Renal pelvis (tissue), 4 donors: ENCODE measurements around the gene ST6GALNAC3. TPM values are rescaled to one million over a fixed set of nuclear protein-coding genes. Genes with fewer than 3 reads are reported as not detected.

ENCODE experiments used
- DNase-seq: peaks from one replicate; pipeline ENCODE4 v3.0.0-alpha.2; 2013
- polyA plus RNA-seq, 3 donors: library from polyadenylated mRNA; unstranded; fragments of 120-200 nt; gene quantifications; one replicate each; pipeline ENCODE4 v1.2.1, GENCODE V29; 2013; ENCODE audit not compliant: insufficient read length in 3 of 3

ST6GALNAC3 gene
- polyA plus RNA-seq, 3 donors, result 81.7 to 82.8 (median 81.9) TPM

DNA sequence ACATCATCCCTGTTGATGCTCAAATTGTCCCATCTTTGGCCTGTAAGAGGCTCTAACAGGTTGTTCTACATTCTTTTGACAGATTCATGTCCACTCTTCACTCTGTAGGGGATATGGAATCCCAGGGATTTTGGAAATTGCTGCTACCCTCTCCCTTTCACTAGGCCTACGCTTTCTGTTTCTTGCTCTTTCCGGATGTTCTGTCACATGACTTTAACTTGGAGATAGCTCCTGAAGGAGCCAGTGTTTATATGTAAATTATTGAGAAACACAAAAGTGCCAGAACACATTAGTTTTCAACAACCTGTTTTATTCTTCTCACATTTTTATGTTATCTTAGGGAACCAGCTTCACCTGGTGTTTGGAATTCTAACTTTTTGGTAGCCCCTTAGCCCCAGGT, 505.7 kb downstream of the ST6GALNAC3 start:
- DNase-seq, result no peak

DNA sequence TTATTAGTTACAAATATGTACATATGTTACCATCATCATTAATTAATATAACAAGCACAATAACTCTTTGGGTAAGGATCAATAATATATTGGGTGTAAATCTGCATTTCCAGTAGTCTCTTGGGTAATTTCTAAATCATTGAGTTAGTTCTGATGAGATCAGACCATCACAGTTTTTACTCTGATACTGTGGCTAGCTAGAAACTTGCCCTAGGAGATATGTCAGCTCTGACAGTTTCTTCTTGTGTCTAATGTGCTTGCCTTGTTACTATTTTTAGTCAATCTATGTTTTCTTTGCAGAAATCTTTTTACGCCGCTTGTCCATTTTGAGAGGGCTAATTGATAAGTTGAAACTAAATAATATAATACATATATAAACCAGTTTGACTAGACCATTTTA, 507.2 kb downstream of the ST6GALNAC3 start:
- no peak for DNase-seq

DNA sequence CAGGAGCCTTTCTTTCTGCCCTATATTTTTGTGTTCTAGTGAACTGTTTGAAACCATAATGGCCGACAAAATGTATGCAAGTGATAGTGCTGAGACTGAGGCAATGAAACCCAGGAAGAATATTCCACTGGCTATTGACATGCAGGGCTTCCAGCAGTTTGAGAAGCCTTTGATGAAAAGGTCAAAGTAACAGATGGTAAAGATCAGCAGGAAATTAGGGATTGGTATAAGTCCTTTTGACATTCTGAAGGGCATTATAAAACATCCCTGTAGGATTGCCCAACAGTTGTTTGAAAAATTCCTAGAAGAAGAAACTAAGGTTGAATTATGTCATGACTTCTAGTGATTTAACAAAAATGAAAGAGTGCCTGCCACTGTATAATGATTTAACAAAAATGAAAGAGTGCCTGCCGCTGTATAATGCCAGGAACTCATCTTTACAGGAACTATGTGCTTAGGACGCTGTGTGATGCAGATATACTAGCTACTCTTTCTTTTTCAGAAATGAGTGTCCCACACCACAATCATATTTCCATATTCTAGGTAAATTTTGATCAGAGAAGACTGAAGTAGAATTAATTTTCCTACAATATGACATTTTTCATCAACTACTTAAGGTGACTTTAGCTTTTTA, 508.8 kb downstream of the ST6GALNAC3 start:
- no peak for DNase-seq

DNA sequence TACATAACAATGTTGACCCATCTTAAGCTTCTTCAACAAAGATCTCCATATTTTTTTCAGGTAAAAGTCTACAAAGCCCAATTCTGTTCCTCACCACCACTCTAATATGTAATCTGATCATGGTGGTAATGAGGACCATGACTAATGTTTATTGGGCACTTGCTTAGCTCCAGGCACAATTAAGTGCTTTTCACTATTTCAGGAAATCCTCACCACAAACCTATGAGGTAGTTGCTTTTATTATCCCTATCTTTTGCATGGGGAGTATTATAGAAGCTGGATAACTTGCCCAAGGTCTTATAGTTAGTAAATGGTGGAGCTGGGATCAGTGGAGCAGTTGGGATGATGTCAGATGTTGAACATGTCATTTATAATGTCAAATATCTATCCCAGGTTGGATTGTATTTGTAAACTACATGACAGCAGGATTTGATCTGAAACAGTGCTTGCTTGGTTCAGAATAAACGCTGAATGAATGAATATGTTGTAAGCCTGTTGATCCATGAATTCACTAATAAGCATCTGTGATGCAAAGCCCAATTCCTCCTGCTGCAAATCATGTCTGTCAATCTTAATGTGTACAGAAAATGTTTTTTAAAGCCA, 509.4 kb downstream of the ST6GALNAC3 start:
- no peak for DNase-seq

DNA sequence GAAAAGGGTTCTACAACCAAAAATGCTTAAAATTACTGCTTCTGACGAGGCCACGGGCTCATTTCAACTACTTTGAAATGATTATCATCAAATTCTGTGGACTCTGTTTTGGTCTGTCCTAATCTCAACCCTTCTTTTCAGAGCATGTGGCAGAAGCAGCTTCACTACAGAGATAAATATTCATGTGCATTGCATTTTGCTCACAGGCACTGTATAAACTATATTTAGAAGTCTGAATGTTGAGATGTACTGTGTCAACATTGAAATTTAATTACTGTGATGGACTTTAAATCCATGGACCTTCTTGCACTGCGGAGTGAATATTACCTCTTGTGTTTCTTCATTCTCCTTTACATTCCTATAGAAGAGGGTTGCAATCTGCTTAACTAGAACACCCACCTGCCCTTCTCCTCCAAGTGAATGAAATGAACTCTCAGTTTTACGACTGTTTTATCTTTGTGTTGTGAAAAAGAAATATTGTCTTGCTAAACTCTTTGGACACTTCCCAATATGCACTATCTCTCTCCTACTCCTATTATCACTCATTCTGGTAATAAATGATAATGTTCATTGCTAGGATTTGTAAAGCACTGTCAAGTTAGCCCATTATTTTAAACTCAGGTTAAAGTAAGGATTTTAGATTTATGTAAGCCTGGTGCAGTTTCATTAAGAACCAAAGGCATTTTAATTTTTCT, 511.6 kb downstream of the ST6GALNAC3 start:
- DNase-seq, result no peak

DNA sequence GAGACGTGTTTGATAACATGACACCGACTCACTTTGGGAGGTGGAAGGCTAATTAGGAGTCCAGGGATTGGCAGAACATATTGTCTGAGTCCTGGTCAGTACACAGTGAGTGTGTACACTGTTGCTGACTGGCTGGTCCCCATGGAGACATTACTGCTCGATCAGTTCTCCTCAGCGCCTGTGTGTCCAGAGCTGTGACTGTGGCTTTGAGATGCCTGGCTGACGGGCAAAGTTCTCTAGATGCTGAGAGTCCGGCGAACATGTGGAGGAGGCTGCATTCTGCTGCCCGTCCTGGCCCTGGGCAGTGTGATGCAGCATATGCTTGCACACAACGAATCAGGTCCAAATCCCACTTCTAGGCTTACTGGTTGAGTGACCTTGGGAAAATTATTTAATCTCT, 512.7 kb downstream of the ST6GALNAC3 start:
- no peak for DNase-seq

DNA sequence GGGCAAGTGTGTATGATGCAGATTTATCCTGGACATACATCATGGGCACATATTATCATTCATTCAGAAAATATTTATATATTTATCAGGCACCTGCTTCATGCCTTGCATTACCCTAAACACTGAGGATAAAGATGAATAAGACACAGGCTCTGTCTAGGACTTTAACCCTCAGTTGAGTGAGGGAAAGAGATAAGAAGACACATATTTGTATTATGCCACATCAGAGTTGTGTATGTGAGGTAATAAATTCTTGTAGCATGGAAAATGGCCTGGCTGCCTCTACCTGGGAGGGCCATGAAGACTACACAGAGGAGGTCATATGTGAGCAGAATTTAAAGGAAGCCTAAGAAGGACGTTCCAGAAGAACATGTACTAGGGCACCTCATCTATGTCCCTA, 516.9 kb downstream of the ST6GALNAC3 start:
- no peak for DNase-seq

DNA sequence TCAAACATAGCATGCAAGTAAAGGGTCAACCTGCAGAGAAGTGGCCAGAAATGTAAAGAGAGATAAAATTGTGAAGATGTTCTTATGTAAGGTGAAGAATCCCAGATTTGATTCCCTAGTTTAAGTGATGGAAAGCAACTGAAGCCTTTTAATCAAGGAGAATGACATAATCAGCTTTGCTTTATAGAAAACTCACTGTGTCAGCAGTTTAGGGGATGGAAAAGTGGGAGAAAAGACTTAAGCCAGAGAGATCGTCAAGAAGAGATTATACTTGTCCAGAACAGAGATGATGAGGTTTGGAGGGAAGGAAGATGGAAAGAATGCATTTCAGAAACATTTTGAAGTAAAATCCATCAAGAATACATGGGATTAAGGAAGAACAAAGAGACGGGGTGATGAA, 517.4 kb downstream of the ST6GALNAC3 start:
- DNase-seq, result no peak

DNA sequence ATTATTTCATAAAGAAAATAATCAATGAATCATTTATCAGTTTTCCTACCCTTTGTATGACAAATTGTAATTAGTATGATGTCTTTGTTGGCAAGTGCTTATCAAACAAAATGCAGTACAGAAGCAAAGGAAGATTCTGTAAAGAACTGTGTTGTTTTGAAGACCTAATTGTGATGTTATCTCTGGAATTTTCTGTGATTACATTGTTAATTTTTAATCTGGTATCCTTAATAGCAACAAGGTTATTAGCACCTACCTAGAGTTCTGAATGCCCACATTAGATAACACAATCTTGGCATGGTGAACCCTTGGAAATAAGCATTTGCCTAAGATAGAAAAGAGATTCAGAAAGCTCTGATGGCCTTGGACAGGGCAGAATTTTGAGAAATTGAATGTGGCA, 518.6 kb downstream of the ST6GALNAC3 start:
- no peak for DNase-seq

DNA sequence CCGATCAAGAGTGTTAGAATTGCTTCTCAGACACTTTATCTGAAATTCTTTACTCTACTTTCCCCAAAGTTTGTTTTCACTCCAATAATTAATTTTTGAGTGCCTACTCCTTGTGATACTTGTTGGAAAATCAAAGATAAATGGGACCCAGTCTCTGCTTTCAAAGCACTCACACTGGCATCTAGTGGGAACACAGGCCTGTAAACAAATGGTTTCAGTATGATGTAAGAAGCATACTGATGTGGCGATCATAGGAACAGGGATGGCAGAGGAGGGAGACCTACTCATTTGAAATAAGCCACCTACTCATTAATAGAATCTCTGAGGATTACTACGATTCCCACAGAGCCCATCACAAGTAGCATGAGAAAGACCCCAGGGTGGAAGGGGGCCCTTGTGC, 519.1 kb downstream of the ST6GALNAC3 start:
- no peak for DNase-seq

DNA sequence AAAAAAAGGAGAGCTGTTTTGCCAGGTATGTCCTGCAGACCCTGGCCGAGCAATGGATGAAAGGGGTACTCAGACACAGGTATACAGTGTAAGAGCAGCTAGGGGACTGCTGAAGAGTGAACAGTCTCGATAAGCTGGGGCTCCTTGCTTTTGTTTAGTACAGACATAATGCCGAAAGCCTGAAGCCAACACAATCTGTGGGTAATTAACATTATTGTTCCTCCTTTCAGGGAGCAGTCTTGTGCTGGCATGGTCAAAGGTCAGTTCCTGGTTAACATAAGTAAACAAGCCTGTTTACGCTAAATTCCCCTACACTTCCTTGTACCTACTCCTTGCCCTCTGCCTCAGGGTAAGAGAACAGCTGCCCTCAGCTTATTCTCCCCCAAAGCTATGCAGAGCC, 520.5 kb downstream of the ST6GALNAC3 start:
- no peak for DNase-seq

DNA sequence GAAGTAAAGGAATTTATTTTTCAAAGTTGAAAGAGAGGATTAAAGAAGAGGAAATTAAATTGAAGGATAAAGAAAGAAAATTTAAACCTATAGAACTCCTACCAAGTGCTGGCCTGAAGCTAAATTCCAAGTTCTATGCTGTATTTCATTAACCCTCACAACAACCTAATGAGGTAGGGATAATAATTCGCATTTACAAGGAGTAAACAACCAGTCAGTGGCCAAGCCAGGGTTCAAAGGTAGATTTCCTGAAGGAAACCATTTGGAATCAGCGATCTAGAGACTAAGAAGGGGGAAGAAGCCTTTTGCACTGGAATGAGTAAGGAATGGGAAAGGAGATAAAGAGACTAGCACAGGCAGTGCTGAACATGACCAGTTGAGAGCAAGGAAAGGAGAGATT, 526.9 kb downstream of the ST6GALNAC3 start:
- peak; percentile 21 for DNase-seq

DNA sequence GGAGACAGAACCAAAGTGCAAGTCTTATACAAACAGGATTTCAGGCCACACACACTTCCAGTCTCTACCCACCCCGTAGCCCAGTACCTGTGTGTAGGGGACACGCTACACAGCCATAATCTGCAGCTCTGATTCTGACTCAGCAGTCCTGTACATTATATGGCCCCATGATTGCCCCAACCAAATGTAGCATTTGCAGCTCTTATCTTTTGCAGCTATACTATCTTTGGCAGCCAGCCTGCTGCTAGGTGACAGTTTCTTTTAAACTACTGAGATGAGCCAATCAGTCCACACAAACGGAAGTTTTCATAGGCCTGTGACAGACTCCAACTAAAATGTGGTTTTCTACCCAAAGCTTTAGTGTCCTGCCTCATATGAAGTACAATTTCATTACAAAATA, 533.2 kb downstream of the ST6GALNAC3 start:
- no peak for DNase-seq

DNA sequence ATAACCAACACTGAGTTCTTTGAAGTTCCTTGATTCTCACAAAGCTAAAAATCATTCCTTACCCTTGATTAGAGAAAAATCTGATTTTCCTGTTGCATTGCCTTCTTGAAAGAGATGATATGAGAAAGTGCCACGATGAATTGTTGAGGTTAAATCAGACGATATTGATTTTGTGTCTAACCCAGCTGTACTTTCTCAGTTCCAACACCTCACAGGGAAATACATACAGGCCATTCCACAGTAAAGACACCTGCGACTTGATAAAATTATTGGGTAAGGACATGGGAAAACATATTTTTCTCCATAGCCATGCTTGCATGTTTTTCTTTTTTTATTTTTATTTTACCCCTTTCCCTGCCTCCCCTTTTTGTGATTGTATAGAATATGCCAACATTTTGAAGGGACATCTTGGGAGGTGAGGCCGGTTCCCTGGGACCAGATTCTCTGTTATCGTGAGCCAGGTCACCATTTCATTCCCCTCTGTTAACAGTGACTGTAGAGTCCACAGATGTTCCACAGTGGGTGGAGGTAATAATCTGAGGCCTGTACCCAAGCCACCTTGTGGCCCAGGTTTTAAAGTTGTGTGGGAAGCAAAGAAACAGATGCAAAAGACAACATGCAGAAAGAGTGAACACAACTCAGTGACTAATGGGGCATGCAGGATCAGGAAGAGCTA, 537.4 kb downstream of the ST6GALNAC3 start:
- DNase-seq, result no peak

DNA sequence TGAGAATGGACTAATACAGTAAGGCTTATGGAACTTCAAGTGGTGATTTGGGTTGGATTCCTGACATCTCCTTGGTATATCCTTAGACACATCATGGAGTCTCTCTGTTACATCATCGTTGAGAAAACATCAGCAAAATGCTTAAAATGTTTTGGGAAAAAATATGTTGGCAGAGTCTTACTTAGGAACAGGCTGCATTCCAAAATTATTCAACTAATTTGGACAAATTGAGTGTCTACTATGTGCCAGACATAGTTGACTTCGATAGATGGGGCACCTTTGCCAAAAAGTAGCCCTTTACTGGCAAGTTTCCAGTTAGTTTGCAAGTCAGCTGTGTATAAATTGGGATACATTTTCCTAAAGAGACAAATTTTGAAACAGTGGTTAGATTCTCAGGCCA, 539.3 kb downstream of the ST6GALNAC3 start:
- no peak for DNase-seq

DNA sequence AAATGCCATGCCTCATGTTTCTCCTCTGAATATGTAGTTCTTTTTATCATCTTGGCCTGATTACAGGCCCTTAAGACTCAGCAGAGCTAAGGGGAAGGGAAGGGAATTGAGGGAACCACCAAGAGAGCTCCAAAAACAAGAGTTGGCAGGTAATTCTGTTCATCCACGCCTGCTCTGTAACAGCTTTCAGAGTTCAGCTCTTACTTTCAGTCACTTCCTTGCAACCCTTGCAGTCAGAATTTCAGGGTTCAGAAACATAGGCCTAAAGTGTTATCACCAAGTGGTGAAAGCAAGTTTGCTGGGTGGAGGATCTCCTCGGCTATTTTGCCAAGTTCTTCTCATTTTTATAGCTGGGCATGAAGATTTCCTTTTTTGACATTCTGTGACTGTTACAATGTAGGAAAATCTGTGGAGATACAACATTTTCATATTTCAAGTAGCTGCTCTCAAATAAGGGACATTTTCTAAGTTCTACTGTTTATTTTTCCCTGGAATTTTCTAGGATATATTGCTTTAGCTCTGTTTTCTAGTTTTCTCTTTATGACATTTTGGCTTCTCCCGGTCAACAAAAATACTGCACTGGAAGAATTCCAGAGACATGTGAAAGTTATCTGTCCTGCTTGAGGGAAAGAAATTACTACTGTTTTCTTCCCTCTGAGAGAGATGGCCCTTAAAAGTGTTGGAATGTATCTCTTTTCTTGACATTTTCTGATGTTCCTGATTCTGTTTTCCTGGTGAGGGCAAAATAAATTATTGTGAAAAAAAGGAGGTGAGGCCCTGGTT, 540.9 kb downstream of the ST6GALNAC3 start:
- peak; percentile 31 for DNase-seq

DNA sequence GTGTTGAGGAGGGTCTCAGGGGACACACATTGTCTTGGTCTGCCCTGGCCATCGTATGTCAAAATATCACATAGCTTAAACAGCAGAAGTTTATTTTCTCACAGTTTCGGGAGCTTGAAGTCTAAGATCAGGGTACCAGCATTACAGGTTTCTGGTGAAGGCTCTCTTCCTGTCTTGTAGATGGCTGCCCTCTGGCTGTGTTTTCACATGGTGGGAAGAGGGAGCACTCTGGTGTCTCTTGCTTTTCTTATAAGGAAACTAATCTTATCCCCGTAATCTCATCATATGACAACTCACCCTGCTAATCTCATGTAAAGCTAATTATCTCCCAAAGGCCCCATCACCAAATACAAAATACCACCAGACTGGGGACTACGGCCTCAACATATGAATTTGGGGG, 545.8 kb downstream of the ST6GALNAC3 start:
- DNase-seq, result no peak

DNA sequence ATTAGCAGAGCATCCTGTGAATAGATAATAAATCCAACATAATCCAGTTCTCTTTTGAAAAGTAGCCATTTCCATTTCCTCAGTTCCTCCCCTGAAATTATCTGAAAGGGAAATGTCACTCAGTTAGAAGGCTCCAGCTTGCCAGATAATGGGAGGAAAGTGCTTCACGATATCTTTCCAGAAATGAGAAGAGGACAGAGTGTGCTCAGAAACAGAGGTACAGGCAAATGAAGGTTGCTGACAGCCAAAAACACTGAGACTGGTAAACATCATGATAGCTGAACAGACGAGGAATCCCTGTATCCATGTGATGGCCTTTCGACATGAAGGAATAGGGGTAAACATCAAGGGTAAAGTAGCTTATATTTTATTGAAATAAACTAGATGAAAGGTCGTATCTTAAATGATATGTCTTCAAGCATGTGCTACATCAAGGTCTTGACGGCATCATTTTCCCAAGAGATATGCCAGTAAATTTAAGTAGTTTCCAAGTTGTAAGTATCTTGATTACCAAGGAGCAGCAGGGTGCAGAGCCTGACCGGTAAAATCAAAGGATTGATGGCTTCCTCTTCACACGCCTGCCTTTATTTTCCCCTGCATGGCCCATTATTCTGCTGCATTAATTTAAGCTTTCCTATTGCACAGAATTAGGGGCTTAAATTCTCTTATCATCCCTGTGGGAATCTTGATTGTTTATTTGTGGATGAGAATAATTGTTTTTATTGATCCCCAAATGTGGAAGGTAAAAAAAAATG, 548.4 kb downstream of the ST6GALNAC3 start:
- no peak for DNase-seq

DNA sequence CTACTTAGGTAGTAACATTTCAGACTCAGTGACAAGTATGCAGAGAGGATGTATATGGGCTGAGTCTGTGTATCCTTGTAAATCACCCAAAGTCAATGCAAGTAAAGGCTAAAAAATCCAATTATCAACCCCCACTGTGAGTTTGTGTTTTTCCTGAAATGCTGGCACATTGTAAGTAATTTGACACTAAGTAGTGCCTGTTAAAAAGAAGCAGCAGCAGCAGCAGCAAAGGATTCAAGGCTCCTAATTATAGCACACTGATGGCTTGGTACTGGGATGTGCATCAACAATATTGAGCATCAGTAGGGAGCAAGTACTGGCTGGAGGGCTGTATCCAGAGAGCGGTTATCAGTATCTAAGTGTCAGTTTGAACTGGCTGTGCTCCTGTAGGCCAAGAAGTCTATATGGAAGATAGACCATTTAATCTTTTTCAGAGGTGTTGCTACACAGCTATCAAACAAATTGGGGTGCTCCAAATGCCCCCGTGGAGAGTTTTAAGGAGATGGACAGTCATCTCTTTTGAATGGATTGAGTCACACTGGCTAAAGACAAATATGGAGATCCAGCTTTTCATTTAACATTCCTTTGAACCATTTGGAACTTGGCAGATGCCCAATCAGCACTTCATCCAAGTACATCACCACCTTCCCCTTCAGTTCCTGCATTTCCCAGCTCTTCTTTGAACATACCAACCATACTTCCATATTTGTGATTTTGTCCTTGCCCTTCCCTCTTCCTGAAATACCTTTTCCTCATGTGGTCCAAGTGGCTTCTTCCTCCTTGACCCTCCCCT, 551.5 kb downstream of the ST6GALNAC3 start:
- DNase-seq, result no peak

DNA sequence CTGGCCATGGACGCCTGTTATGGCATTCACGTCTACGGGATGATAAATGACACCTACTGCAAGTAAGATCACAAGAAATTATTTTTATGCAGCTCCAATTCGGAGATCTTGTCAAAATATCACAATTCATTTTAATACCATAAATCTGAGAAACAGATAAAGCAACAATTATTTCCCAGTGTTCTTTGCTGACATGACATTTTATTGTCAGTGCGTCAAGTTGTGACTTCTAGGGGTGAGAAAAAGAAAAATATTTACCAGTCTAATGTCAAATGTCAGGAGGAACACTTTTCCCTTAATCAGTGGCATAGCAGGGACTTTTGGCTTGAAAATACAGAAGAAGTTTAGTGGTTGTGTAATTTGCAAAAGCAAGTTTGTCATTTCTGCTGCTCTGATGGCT, 553.0 kb downstream of the ST6GALNAC3 start:
- no peak for DNase-seq

DNA sequence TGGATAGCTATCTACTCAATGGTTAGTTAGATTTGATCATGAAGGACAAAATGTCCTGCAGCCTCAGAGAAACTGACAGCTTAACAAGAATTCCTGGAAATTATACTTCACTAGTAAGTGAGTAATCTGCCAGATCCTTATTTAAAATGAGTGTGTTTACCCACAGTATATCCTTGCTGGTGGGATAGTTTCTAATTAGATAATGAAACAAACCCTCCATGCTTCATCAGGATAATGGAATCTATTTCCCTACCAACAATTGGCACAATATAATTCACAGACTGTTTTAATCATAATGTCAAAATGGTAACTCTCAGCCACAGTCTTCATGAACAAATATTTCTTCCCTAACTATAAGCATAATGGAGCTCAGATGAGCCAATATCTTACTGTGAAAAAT, 553.4 kb downstream of the ST6GALNAC3 start:
- no peak for DNase-seq
